Measurements from ENCODE around the gene ACACB. TPM values are rescaled to one million over a fixed set of nuclear protein-coding genes. Genes with fewer than 3 reads are reported as not detected.
"Not testable (repeated sequence)": the region's sequence is repeated elsewhere in the genome, so short reads cannot be mapped to it uniquely, and the experiment has no call there.

Gene ACACB
- total and polyA plus RNA-seq, 7 experiments from 2014 or later, result 3.8 to 58.3 (median 30.9) TPM

DNA sequence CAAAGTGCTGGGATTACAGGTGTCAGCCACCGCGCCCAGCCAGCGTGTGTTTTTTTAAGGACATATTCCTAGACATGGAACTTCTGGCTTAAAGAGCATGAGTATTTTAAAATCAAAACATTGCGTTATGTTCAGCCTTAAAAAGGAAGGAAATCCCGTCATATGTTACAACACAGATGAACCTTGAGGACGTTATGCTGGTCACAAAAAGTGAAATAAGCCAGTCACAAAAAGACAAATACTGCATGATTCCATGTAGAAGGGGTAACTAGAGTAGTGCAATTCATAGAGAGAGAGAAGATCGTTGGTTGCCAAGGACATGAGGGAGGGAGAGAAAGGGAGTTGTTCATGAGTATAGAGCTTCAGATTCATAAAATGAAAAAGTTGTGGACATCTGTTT lies 53.9 kb downstream of the ACACB start:
- peaks cover 0 to 48% (median 12%) of the 10 kb centered on the region in 3 experiments for H3K36me3 ChIP-seq (ENCODE audit: control insufficient read depth in 2 of 3, insufficient read depth in 3 of 3, low read length in 3 of 3)
- H3K27ac ChIP-seq (ENCODE audit: low read depth, low read length), result no peak overlapping the region
- Mint-ChIP-seq H3K9me3 (peaks cover 0 to 14% (median 0%) of the 10 kb centered on the region in 11 donors), H3K27me3 (no peaks in the 10 kb centered on the region), H3K4me1 (peaks cover 0 to 1% (median 0%) of the 10 kb centered on the region in 7 donors), H3K27ac (no peak overlapping the region), H3K36me3 (peaks cover 22 to 67% (median 52%) of the 10 kb centered on the region in 5 donors), H3K4me3 (no peak overlapping the region)
- ChIA-PET CTCF (no interaction called here), POLR2A (no interaction called here)
- no peaks in the 10 kb centered on the region for H3K9me3 ChIP-seq (ENCODE audit: control insufficient read depth in 2 of 3, low read length in 3 of 3)
- H3K4me3 ChIP-seq (ENCODE audit: low read length), result no peak overlapping the region
- no peaks in the 10 kb centered on the region for H3K27me3 ChIP-seq (ENCODE audit: control insufficient read depth in 2 of 2, insufficient read depth in 2 of 2, low read length in 2 of 2)
- intact Hi-C loops (cut with micrococcal nuclease), result no loop called here
- DNase-seq (no peak), ATAC-seq (peak; percentile 61)
- H3K4me1 ChIP-seq (ENCODE audit: control insufficient read depth in 2 of 2, insufficient read depth in 2 of 2, low read length in 2 of 2), result no peaks in the 10 kb centered on the region

DNA sequence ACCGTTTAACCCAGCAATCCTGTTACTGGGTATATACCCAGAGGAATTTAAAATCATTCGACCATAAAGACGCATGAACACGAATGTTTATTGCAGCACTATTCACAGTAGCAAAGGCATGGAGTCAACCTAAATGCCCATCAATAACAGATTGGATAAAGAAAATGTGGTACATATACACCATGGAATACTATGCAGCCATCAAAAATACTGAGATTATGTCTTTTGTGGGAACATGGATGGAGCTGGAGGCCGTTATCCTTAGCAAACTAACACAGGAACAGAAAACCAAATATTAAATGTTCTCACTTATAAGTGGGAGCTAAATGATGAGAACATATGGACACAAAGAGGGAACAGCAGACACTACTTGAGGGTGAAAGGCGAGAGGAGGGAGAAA lies 56.4 kb downstream of the ACACB start:
- H3K4me1 ChIP-seq (ENCODE audit: control insufficient read depth in 2 of 2, insufficient read depth in 2 of 2, low read length in 2 of 2); H3K4me3 Mint-ChIP-seq; H3K4me3 ChIP-seq (ENCODE audit: low read length); DNase-seq; H3K4me1 Mint-ChIP-seq; H3K9me3 ChIP-seq (ENCODE audit: control insufficient read depth in 2 of 3, low read length in 3 of 3); CTCF ChIA-PET; H3K27ac ChIP-seq (ENCODE audit: low read depth, low read length); intact Hi-C loops (cut with micrococcal nuclease); H3K27me3 Mint-ChIP-seq; H3K27ac Mint-ChIP-seq; ATAC-seq; H3K27me3 ChIP-seq (ENCODE audit: control insufficient read depth in 2 of 2, insufficient read depth in 2 of 2, low read length in 2 of 2); POLR2A ChIA-PET: not testable (repeated sequence)
- peaks cover 0 to 45% (median 12%) of the 10 kb centered on the region in 3 experiments for H3K36me3 ChIP-seq (ENCODE audit: control insufficient read depth in 2 of 3, insufficient read depth in 3 of 3, low read length in 3 of 3)
- Mint-ChIP-seq H3K36me3 (peaks cover 22 to 68% (median 59%) of the 10 kb centered on the region in 5 donors), H3K9me3 (peaks cover 0 to 14% (median 0%) of the 10 kb centered on the region in 11 donors)

DNA sequence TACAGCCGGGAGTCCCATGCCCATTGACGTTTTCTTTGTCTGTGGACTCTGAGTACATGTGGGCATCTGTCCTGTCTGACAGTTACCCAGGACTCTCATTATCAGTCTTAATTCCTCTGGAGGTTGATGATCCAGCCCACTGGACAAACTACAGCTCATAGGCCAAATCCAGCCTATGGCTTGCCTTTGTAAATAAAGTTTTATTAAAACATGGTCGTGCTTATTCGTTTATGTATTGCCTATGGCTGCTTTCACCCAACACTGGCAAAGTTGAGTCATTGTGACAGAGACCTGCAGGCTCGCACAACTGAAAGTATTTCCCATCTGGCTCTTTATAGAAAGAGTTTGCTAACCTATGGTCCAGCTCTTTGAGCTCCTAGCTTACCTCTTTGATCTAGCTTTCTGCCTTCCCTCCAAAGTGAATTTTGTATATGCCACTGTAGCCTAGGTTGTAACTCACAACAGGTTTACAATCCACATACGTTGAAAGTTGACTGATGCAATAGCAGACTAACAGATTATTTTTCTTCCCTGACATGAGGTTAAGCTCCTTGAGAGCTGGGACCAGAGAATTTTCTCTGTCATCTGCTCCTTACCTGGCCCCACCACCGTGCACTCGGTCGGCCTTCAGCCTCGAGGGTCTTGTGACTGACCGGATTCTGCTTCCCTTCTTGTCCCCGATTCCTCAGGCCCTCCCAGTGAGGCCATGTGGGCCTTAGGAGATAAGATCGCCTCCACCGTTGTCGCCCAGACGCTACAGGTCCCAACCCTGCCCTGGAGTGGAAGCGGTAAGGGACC lies 57.3 kb downstream of the ACACB start:
- intact Hi-C loops (cut with micrococcal nuclease), result no loop called here
- Mint-ChIP-seq H3K27ac (no peak overlapping the region), H3K27me3 (no peaks in the 10 kb centered on the region), H3K36me3 (peaks cover 22 to 69% (median 58%) of the 10 kb centered on the region in 5 donors), H3K9me3 (peaks cover 0 to 14% (median 0%) of the 10 kb centered on the region in 11 donors), H3K4me3 (no peak overlapping the region), H3K4me1 (no peaks in the 10 kb centered on the region)
- H3K27me3 ChIP-seq (ENCODE audit: control insufficient read depth in 2 of 2, insufficient read depth in 2 of 2, low read length in 2 of 2), result no peaks in the 10 kb centered on the region
- H3K4me1 ChIP-seq (ENCODE audit: control insufficient read depth in 2 of 2, insufficient read depth in 2 of 2, low read length in 2 of 2), result no peaks in the 10 kb centered on the region
- H3K4me3 ChIP-seq (ENCODE audit: low read length), result no peak overlapping the region
- no peaks in the 10 kb centered on the region for H3K9me3 ChIP-seq (ENCODE audit: control insufficient read depth in 2 of 3, low read length in 3 of 3)
- DNase-seq (no peak), ATAC-seq (no peak)
- no peak overlapping the region for H3K27ac ChIP-seq (ENCODE audit: low read depth, low read length)
- ChIA-PET POLR2A (no interaction called here), CTCF (no interaction called here)
- peaks cover 0 to 44% (median 12%) of the 10 kb centered on the region in 3 experiments for H3K36me3 ChIP-seq (ENCODE audit: control insufficient read depth in 2 of 3, insufficient read depth in 3 of 3, low read length in 3 of 3)

DNA sequence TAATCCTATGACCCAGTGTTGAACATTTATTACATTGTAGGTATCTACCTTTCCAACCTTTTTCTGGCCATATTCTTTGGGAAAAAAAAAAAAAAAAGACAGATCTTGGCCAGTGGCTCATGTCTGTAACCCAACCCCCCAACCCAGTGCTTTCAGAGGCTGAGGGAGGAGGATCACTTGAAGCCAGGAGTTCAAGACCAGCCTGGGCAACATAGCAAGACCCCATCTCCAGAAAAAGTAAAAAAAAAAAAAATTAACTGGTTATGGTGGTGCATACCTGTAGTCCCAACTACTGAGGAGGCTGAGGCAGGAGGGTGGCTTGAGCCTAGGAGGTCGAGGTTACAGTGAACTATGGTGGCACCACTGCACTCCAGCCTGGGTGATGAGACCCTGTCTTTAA lies 58.1 kb downstream of the ACACB start:
- intact Hi-C loops (cut with micrococcal nuclease), result no loop called here
- H3K27me3 ChIP-seq (ENCODE audit: control insufficient read depth in 2 of 2, insufficient read depth in 2 of 2, low read length in 2 of 2), result no peaks in the 10 kb centered on the region
- no peak overlapping the region for H3K4me3 Mint-ChIP-seq
- no peaks in the 10 kb centered on the region for H3K27me3 Mint-ChIP-seq
- no peak overlapping the region for H3K27ac ChIP-seq (ENCODE audit: low read depth, low read length)
- H3K4me1 Mint-ChIP-seq, result no peaks in the 10 kb centered on the region
- no peak for ATAC-seq
- H3K9me3 ChIP-seq (ENCODE audit: control insufficient read depth in 2 of 3, low read length in 3 of 3), result no peaks in the 10 kb centered on the region
- POLR2A ChIA-PET, result no interaction called here
- H3K4me3 ChIP-seq (ENCODE audit: low read length), result no peak overlapping the region
- no peak overlapping the region for H3K27ac Mint-ChIP-seq
- no peak for DNase-seq
- peaks cover 22 to 72% (median 57%) of the 10 kb centered on the region in 5 donors for H3K36me3 Mint-ChIP-seq
- H3K9me3 Mint-ChIP-seq, result peaks cover 0 to 14% (median 0%) of the 10 kb centered on the region in 11 donors
- H3K36me3 ChIP-seq (ENCODE audit: control insufficient read depth in 2 of 3, insufficient read depth in 3 of 3, low read length in 3 of 3), result peaks cover 0 to 46% (median 12%) of the 10 kb centered on the region in 3 experiments
- H3K4me1 ChIP-seq (ENCODE audit: control insufficient read depth in 2 of 2, insufficient read depth in 2 of 2, low read length in 2 of 2), result no peaks in the 10 kb centered on the region
- CTCF ChIA-PET, result interaction anchor here (0.6 kb wide), 1 partner anchor 62 kb away, joined by 3 read pairs; no protein-coding TSS in a partner anchor

DNA sequence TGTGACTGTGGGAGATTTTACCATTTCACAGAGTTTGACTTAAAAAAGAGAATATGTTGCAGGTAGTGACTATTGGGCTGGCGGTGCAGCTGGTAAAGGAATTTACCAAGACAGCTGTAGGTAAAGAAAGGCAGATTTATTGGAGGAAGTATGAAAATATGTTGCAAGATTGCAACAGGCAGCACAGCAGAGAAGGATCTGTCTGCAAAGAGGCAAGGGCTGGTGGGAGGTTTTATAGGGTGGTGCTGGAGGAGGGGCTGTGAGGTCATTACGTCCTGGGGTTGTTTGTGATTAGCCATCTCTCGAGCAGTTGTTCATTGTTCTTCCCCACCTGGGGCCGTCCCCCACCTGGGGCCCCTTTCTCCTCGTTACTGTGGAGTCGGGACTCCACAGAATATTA lies 62.1 kb downstream of the ACACB start:
- H3K36me3 Mint-ChIP-seq, result peaks cover 8 to 68% (median 44%) of the 10 kb centered on the region in 5 donors
- CTCF ChIA-PET, result no interaction called here

DNA sequence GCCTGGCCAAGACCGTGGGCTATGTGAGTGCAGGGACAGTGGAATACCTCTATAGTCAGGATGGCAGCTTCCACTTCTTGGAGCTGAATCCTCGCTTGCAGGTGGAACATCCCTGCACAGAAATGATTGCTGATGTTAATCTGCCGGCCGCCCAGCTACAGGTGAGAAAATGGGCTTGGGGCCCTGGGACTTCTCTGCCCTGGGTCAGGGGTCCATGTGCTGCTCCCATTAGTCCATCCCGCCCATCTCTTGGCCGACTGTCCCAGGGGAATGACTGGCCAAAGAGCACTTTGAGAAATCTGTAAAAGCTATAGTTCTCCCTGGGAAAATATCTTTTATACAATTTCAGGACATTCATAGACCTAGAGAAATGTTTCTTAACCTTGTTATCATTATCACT lies 63.5 kb downstream of the ACACB start:
- Mint-ChIP-seq H3K36me3 (peaks cover 2 to 67% (median 37%) of the 10 kb centered on the region in 5 donors), H3K4me1 (no peaks in the 10 kb centered on the region), H3K27ac (peak overlapping the region in 1 of 9 donors; percentile 36), H3K9me3 (no peaks in the 10 kb centered on the region), H3K4me3 (no peak overlapping the region), H3K27me3 (no peaks in the 10 kb centered on the region)
- Histone ChIP-seq H3K4me3 (ENCODE audit: low read length) (no peak overlapping the region), H3K27ac (ENCODE audit: low read depth, low read length) (no peak overlapping the region), H3K27me3 (ENCODE audit: control insufficient read depth in 2 of 2, insufficient read depth in 2 of 2, low read length in 2 of 2) (no peaks in the 10 kb centered on the region), H3K9me3 (ENCODE audit: control insufficient read depth in 2 of 3, low read length in 3 of 3) (no peaks in the 10 kb centered on the region), H3K36me3 (ENCODE audit: control insufficient read depth in 2 of 3, insufficient read depth in 3 of 3, low read length in 3 of 3) (peaks cover 0 to 23% (median 3%) of the 10 kb centered on the region in 3 experiments), H3K4me1 (ENCODE audit: control insufficient read depth in 2 of 2, insufficient read depth in 2 of 2, low read length in 2 of 2) (no peaks in the 10 kb centered on the region)
- intact Hi-C loops (cut with micrococcal nuclease), result no loop called here
- CTCF ChIA-PET, result no interaction called here
- POLR2A ChIA-PET, result no interaction called here
- no peak for ATAC-seq
- DNase-seq, result no peak

More for the DNA sequence above, 62.1 kb downstream of the ACACB start:
- H3K4me1 Mint-ChIP-seq, result no peaks in the 10 kb centered on the region
- no peaks in the 10 kb centered on the region for H3K27me3 Mint-ChIP-seq
- POLR2A ChIA-PET, result no interaction called here
- ATAC-seq (no peak), DNase-seq (no peak)
- Histone ChIP-seq H3K4me1 (ENCODE audit: control insufficient read depth in 2 of 2, insufficient read depth in 2 of 2, low read length in 2 of 2) (no peaks in the 10 kb centered on the region), H3K4me3 (ENCODE audit: low read length) (no peak overlapping the region), H3K9me3 (ENCODE audit: control insufficient read depth in 2 of 3, low read length in 3 of 3) (no peaks in the 10 kb centered on the region), H3K27ac (ENCODE audit: low read depth, low read length) (no peak overlapping the region), H3K36me3 (ENCODE audit: control insufficient read depth in 2 of 3, insufficient read depth in 3 of 3, low read length in 3 of 3) (peaks cover 0 to 25% (median 3%) of the 10 kb centered on the region in 3 experiments), H3K27me3 (ENCODE audit: control insufficient read depth in 2 of 2, insufficient read depth in 2 of 2, low read length in 2 of 2) (no peaks in the 10 kb centered on the region)
- peaks cover 0 to 5% (median 0%) of the 10 kb centered on the region in 11 donors for H3K9me3 Mint-ChIP-seq
- peak overlapping the region in 2 of 9 donors; percentile 9 to 49 for H3K27ac Mint-ChIP-seq
- intact Hi-C loops (cut with micrococcal nuclease), result no loop called here
- H3K4me3 Mint-ChIP-seq, result no peak overlapping the region
